Occipital lobe (tissue), 2 donors: ENCODE measurements around the gene UST. TPM values are rescaled to one million over a fixed set of nuclear protein-coding genes. Genes with fewer than 3 reads are reported as not detected.
"Not testable (repeated sequence)": the region's sequence is repeated elsewhere in the genome, so short reads cannot be mapped to it uniquely, and the experiment has no call there.

Experiments
- DNase-seq: peaks from one replicate; lab custom pipeline; 2025; lab: John Stamatoyannopoulos, UW
- total RNA-seq: library from RNA; depleted of rRNA; stranded (reverse); fragments of >200 nt; gene quantifications from one replicate; pipeline ENCODE4 v1.2.3, GENCODE V29; 2014

The UST gene
- total RNA-seq, 1 donor from 2014 or later = 48.5 TPM

GRCh38 chr6:149082320-149082719 lies 335.5 kb downstream of the UST start:
- peak; percentile 52 for DNase-seq

GRCh38 chr6:149084026-149084425 lies 337.2 kb downstream of the UST start:
- no peak for DNase-seq

GRCh38 chr6:149084808-149085556 lies 338.2 kb downstream of the UST start:
- no peak for DNase-seq

- DNase-seq = no peak
Observed at GRCh38 chr6:149085557-149085938, 338.7 kb downstream of the UST start.

- no peak for DNase-seq
Observed at GRCh38 chr6:149086363-149086762, 339.5 kb downstream of the UST start.

GRCh38 chr6:149087898-149088297 lies 341.1 kb downstream of the UST start:
- no peak for DNase-seq

- DNase-seq = no peak
Observed at GRCh38 chr6:149088361-149088760, 341.5 kb downstream of the UST start.

GRCh38 chr6:149089510-149089909 lies 342.7 kb downstream of the UST start:
- DNase-seq = no peak

GRCh38 chr6:149090937-149091336 lies 344.1 kb downstream of the UST start:
- no peak for DNase-seq

- DNase-seq = no peak
Observed at GRCh38 chr6:149093643-149094042, 346.8 kb downstream of the UST start.

GRCh38 chr6:149094156-149094555 lies 347.3 kb downstream of the UST start:
- no peak for DNase-seq

- DNase-seq = no peak
Observed at GRCh38 chr6:149094934-149095351, 348.1 kb downstream of the UST start.

- DNase-seq = no peak
Observed at GRCh38 chr6:149095842-149096241, 349.0 kb downstream of the UST start.

- DNase-seq = no peak
Observed at GRCh38 chr6:149097794-149098193, 351.0 kb downstream of the UST start.

- DNase-seq = no peak
Observed at GRCh38 chr6:149098700-149099276, 352.0 kb downstream of the UST start.

- DNase-seq = no peak
Observed at GRCh38 chr6:149102324-149102723, 355.5 kb downstream of the UST start.

- DNase-seq = not testable (repeated sequence)
Observed at GRCh38 chr6:149103950-149104349, 357.1 kb downstream of the UST start.

GRCh38 chr6:149107520-149107919 lies 360.7 kb downstream of the UST start:
- DNase-seq = no peak

- DNase-seq = peak; percentile 2
Observed at GRCh38 chr6:149108038-149108748, 361.4 kb downstream of the UST start.

- no peak for DNase-seq
Observed at GRCh38 chr6:149108749-149109100, 361.9 kb downstream of the UST start.

GRCh38 chr6:149109397-149110070 lies 362.7 kb downstream of the UST start:
- DNase-seq = no peak

GRCh38 chr6:149111556-149112115 lies 364.8 kb downstream of the UST start:
- no peak for DNase-seq
